OCI-LY3 (cell line): ENCODE data around the gene SNX10.

Experiments used
- H2AFZ ChIP-seq: fragments of 200-600, 300-600 bp; shearing (Covaris generic); 2 replicates; pipeline ENCODE4 v1.6.0; 2014; ENCODE audit warnings: antibody characterized with exemption, low read depth, low read length
- H3K27ac ChIP-seq: fragments of 200-600, 300-600 bp; sonication (generic); 2 replicates; pipeline ENCODE4 v1.5.1; 2014; ENCODE audit warnings: mild to moderate bottlenecking, low read length, moderate library complexity, mixed read lengths
- H3K27me3 ChIP-seq: fragments of 200-600, 300-600 bp; sonication (generic); 2 replicates; pipeline ENCODE4 v1.6.1; 2014; ENCODE audit warnings: low read depth, low read length, mixed read lengths
- H3K36me3 ChIP-seq: fragments of 200-600, 300-600 bp; sonication (generic); replicated peaks from 2 replicates; pipeline ENCODE3; 2014; ENCODE audit warnings: low read depth, low read length, mixed read lengths
- H3K4me1 ChIP-seq: fragments of 300-600, 200-600 bp; sonication (generic); 2 replicates; pipeline ENCODE4 v1.6.1; 2014; ENCODE audit warnings: low read length, mixed read lengths
- H3K4me2 ChIP-seq: fragments of 200-600, 300-600 bp; sonication (generic); 2 replicates; pipeline ENCODE4 v1.6.1; 2014; ENCODE audit warnings: low read length, mixed read lengths
- H3K4me3 ChIP-seq: fragments of 300-600, 200-600 bp; sonication (generic); 2 replicates; pipeline ENCODE4 v1.5.1; 2014; ENCODE audit warnings: antibody characterized with exemption, mild to moderate bottlenecking, low read length, moderate library complexity
- H3K79me2 ChIP-seq: fragments of 300-600, 200-600 bp; shearing (Covaris generic); 2 replicates; pipeline ENCODE4 v1.6.1; 2014; ENCODE audit warnings: mild to moderate bottlenecking, low read length, mixed read lengths
- H3K9ac ChIP-seq: fragments of 300-600, 200-600 bp; shearing (Covaris generic); 2 replicates; pipeline ENCODE4 v1.6.0; 2014; ENCODE audit warnings: mild to moderate bottlenecking, low read length, moderate library complexity
- H3K9me3 ChIP-seq: fragments of 200-600, 300-600 bp; shearing (Covaris generic); 2 replicates; pipeline ENCODE4 v1.6.1; 2014; ENCODE audit warnings: low read length, mixed read lengths; ENCODE audit not compliant: insufficient read depth
- H4K20me1 ChIP-seq: fragments of 200-600, 300-600 bp; sonication (generic); 2 replicates; pipeline ENCODE4 v1.6.1; 2016; ENCODE audit warnings: low read length, mixed read lengths; ENCODE audit not compliant: insufficient read depth
- CTCF ChIP-seq: fragments of 200-600, 300-600 bp; sonication (generic); IDR thresholded peaks from 2 replicates; pipeline ENCODE4 v1.5.1; 2014; ENCODE audit warnings: antibody characterized with exemption, low read length, low read depth
- EZH2phosphoT487 ChIP-seq: fragments of 200-600 bp; shearing (Covaris generic); IDR thresholded peaks from 2 replicates; pipeline ENCODE4 v1.6.1; 2018; ENCODE audit warnings: antibody characterized with exemption, mixed run types, low read depth

SNX10 gene

DNA sequence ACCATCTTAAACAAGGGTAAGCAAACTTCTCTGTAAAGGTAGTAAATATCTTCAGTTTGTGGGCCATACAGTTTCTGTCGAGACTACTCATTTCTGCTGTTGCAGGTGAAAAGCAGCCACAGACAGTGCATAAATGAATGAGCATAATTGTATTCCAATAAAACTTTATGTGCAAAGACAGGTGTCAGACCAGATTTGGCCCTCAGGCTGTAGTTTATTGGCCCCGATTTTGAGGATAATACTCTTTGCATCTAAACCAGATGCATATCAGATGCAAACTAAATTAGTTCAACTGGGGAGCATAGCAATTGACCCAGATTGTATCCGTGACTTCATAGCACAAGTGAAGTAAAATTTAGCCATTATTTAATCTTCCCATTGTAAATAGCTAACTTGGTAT, 70.0 kb downstream of the SNX10 start:
- Histone ChIP-seq H3K4me3 (no peak overlapping the region), H3K4me2 (no peak overlapping the region), H3K27me3 (no peaks in the 10 kb centered on the region), H4K20me1 (no peaks in the 10 kb centered on the region), H3K9me3 (no peaks in the 10 kb centered on the region), H3K9ac (no peak overlapping the region), H3K4me1 (peaks cover 21% of the 10 kb centered on the region), H3K36me3 (no peaks in the 10 kb centered on the region), H2AFZ (no peak overlapping the region), H3K27ac (no peak overlapping the region), H3K79me2 (no peaks in the 10 kb centered on the region)
- TF ChIP-seq CTCF = no peak
- TF ChIP-seq EZH2phosphoT487 = no peak

GRCh38 chr7:26363465-26363864, 71.8 kb downstream of the SNX10 start:
- H4K20me1 ChIP-seq = no peaks in the 10 kb centered on the region
- H3K9ac ChIP-seq = no peak overlapping the region
- H2AFZ ChIP-seq = no peak overlapping the region
- no peaks in the 10 kb centered on the region for H3K9me3 ChIP-seq
- H3K79me2 ChIP-seq = no peaks in the 10 kb centered on the region
- no peak overlapping the region for H3K4me2 ChIP-seq
- peaks cover 21% of the 10 kb centered on the region for H3K4me1 ChIP-seq
- TF ChIP-seq EZH2phosphoT487 (no peak), CTCF (no peak)
- H3K27me3 ChIP-seq = no peaks in the 10 kb centered on the region
- H3K4me3 ChIP-seq = no peak overlapping the region
- no peaks in the 10 kb centered on the region for H3K36me3 ChIP-seq
- H3K27ac ChIP-seq = no peak overlapping the region

- H3K79me2 ChIP-seq = no peaks in the 10 kb centered on the region
- H3K9ac ChIP-seq = peak overlapping the region; percentile 40; the same call in 1 of the 2 replicates
- 0 out of 2 replicates have a peak overlapping the region, but pooled peaks have one; percentile 36 for H3K27ac ChIP-seq
- peaks cover 25% of the 10 kb centered on the region for H3K4me1 ChIP-seq
- no peaks in the 10 kb centered on the region for H3K9me3 ChIP-seq
- H3K4me2 ChIP-seq = peak overlapping the region; percentile 68
- no peaks in the 10 kb centered on the region for H3K36me3 ChIP-seq
- H4K20me1 ChIP-seq = no peaks in the 10 kb centered on the region
- H3K4me3 ChIP-seq = no peak overlapping the region
- H3K27me3 ChIP-seq = no peaks in the 10 kb centered on the region
- no peak overlapping the region for H2AFZ ChIP-seq
- peak; percentile 76 for TF ChIP-seq CTCF
- TF ChIP-seq EZH2phosphoT487 = no peak
These were observed 73.6 kb downstream of the SNX10 start for GRCh38 chr7:26365077-26365900.

DNA sequence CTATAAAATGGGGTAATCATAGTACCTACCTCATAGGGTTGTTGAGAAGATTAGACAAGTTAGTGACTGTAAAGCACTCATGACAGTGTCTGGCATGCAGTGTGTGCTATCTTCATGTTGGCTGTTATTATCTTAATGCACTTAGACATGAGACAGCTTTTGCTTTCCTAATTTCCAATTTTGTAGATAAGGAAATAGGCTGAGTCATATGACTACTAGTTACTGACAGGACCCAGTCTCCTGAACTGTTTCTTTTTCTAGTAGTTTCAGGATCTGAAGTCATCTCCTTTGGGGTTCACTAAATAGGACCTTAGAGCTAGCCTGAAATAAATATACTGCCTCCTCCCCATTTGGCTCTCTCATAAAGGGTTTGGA, 74.2 kb downstream of the SNX10 start:
- no peak for TF ChIP-seq EZH2phosphoT487
- TF ChIP-seq CTCF = no peak
- H4K20me1 ChIP-seq = no peaks in the 10 kb centered on the region
- no peak overlapping the region for H3K4me3 ChIP-seq
- no peak overlapping the region for H3K27ac ChIP-seq
- H3K27me3 ChIP-seq = no peaks in the 10 kb centered on the region
- no peaks in the 10 kb centered on the region for H3K9me3 ChIP-seq
- no peak overlapping the region for H3K4me2 ChIP-seq
- peaks cover 20% of the 10 kb centered on the region for H3K4me1 ChIP-seq
- H3K79me2 ChIP-seq = no peaks in the 10 kb centered on the region
- no peak overlapping the region for H3K9ac ChIP-seq
- no peaks in the 10 kb centered on the region for H3K36me3 ChIP-seq
- no peak overlapping the region for H2AFZ ChIP-seq
